Uterus (tissue), 4 donors: ENCODE data around the gene GIPC3. TPM values are rescaled to one million over a fixed set of nuclear protein-coding genes. Genes with fewer than 3 reads are reported as not detected.

ENCODE experiments used
- DNase-seq, 2 donors: peaks; one replicate each; pipeline ENCODE4 v3.0.0-alpha.2; 2019 to 2020
- H3K27ac ChIP-seq, 2 donors: fragments of 200-600 bp; sonication (generic); 1 replicate in 1 of 2; 2 replicates in 1 of 2; pipeline ENCODE4 v1.5.1; 2016 to 2018
- H3K27me3 ChIP-seq, 2 donors: fragments of 200-600 bp; sonication (generic); one replicate each; pipeline ENCODE4 v1.5.1; 2018 to 2019; ENCODE audit warnings: control low read depth in 1 of 2
- H3K36me3 ChIP-seq, 2 donors: fragments of 200-600 bp; sonication (generic); one replicate each; pipeline ENCODE4 v1.5.1; 2019; ENCODE audit warnings: control low read depth in 1 of 2
- H3K4me1 ChIP-seq, 2 donors: fragments of 200-600 bp; sonication (generic); one replicate each; pipeline ENCODE4 v1.5.1; 2018 to 2019; ENCODE audit warnings: control low read depth in 1 of 2
- H3K4me3 ChIP-seq, 2 donors: fragments of 200-600 bp; sonication (generic); 1 replicate in 1 of 2; 2 replicates in 1 of 2; pipeline ENCODE4 v1.5.1; 2018 to 2019; ENCODE audit warnings: mild to moderate bottlenecking in 1 of 2
- H3K9me3 ChIP-seq, 2 donors: fragments of 200-600 bp; sonication (generic); one replicate each; pipeline ENCODE4 v1.5.1; 2019; ENCODE audit warnings: control low read depth in 1 of 2
- POLR2A ChIP-seq, 2 donors: fragments of 450-650 bp; IDR thresholded peaks; one replicate each; pipeline ENCODE4 v1.6.1; 2016; ENCODE audit warnings: antibody characterized with exemption in 2 of 2, mild to moderate bottlenecking in 1 of 2, moderate library complexity in 1 of 2
- intact Hi-C: fragments of 100-400 bp; cut with DNase I; formaldehyde crosslinking; loops from one replicate; pipeline ENCODE4 v1.15.1; 2023; ENCODE audit warnings: low total_unique reads
- total RNA-seq, 4 donors: library from RNA; depleted of rRNA in 3 of 4; stranded (reverse); fragments of >200 nt in 3 of 4; gene quantifications; one replicate each; pipeline versions ENCODE4 v1.1.0 to v1.2.4, GENCODE V29; 2014 to 2023
- TF ChIP-seq, protein P1 (sequence below), 4 experiments: fragments of 200-600 bp in 2 of 4; fragments of 450-650 bp in 2 of 4; sonication (generic) in 2 of 4; IDR thresholded peaks; one replicate each; pipeline ENCODE4 v1.5.1; 2016 to 2019; ENCODE audit warnings: antibody characterized with exemption in 4 of 4, mild to moderate bottlenecking in 2 of 4, moderate library complexity in 1 of 4
- donor health status: DM: yes; HTN: yes; CAD: no.

Gene GIPC3
- total RNA-seq, 4 donors from 2014 or later, result 0.07 to 4.0 TPM; not detected in 2

GRCh38 chr19:3570606-3571011 is 14.7 kb upstream of the GIPC3 start:
- intact Hi-C loops, result no loop called here

GRCh38 chr19:3572132-3572854 is 13.0 kb upstream of the GIPC3 start:
- Histone ChIP-seq H3K36me3 (no peaks in the 10 kb centered on the region), H3K4me3 (peak overlapping the region; percentile 87 to 89), H3K27me3 (no peaks in the 10 kb centered on the region), H3K27ac (peak overlapping the region; percentile 42 to 62), H3K9me3 (no peaks in the 10 kb centered on the region), H3K4me1 (peaks cover 0 to 12% of the 10 kb centered on the region in 2 donors)
- peak; percentile 99 to 100 for DNase-seq
- TF ChIP-seq POLR2A (IDR thresholded peaks at IDR 0.05), result peak in 1 of 2 donors; percentile 14
- TF ChIP-seq, protein P1, sequence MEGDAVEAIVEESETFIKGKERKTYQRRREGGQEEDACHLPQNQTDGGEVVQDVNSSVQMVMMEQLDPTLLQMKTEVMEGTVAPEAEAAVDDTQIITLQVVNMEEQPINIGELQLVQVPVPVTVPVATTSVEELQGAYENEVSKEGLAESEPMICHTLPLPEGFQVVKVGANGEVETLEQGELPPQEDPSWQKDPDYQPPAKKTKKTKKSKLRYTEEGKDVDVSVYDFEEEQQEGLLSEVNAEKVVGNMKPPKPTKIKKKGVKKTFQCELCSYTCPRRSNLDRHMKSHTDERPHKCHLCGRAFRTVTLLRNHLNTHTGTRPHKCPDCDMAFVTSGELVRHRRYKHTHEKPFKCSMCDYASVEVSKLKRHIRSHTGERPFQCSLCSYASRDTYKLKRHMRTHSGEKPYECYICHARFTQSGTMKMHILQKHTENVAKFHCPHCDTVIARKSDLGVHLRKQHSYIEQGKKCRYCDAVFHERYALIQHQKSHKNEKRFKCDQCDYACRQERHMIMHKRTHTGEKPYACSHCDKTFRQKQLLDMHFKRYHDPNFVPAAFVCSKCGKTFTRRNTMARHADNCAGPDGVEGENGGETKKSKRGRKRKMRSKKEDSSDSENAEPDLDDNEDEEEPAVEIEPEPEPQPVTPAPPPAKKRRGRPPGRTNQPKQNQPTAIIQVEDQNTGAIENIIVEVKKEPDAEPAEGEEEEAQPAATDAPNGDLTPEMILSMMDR (IDR thresholded peaks at IDR 0.05), result no peak
- intact Hi-C loops, result no loop called here

More at GRCh38 chr19:3570606-3571011, 14.7 kb upstream of the GIPC3 start:
- Histone ChIP-seq H3K4me1 (peaks cover 0 to 6% of the 10 kb centered on the region in 2 donors), H3K36me3 (no peaks in the 10 kb centered on the region), H3K27me3 (no peaks in the 10 kb centered on the region), H3K27ac (no peak overlapping the region), H3K4me3 (no peak overlapping the region), H3K9me3 (no peaks in the 10 kb centered on the region)
- TF ChIP-seq POLR2A (IDR thresholded peaks at IDR 0.05), result no peak
- TF ChIP-seq, protein P1 (IDR thresholded peaks at IDR 0.05), result no peak
- no peak for DNase-seq

DNA sequence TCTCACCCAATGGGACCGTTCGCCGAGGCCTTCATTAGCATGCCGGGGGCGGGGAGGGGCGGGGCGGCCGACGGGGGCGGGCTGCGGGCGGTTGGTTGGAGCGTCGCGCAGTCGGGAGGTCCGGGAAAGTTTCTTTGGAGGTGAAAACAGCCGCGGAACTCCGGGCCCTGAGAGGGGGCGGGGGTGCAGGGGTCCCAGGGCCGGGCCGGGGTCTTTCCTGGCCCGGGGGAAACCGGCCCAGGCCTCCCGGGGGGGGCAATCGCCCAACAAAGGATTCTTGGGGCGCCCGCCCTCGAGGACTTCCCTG is 12.5 kb upstream of the GIPC3 start, which contains the start of gene HMG20B:
HMG20B (plus strand) TSS at position 90 of the 307 bp plus-strand sequence. CDS start 366 bp downstream, outside the sequence.
- Histone ChIP-seq H3K4me1 (peaks cover 0 to 12% of the 10 kb centered on the region in 2 donors), H3K9me3 (no peaks in the 10 kb centered on the region), H3K36me3 (no peaks in the 10 kb centered on the region), H3K4me3 (peak within 1 kb of the TSS; percentile 87 to 89), H3K27me3 (no peaks in the 10 kb centered on the region), H3K27ac (peak within 1 kb of the TSS; percentile 74 to 83)
- intact Hi-C loops, result no loop called here
- no peak for DNase-seq
- TF ChIP-seq, protein P1 (IDR thresholded peaks at IDR 0.05), result no peak
- TF ChIP-seq POLR2A (IDR thresholded peaks at IDR 0.05), result peak in 1 of 2 donors; percentile 18

- TF ChIP-seq, protein P1 (IDR thresholded peaks at IDR 0.05), result no peak
- no peak for TF ChIP-seq POLR2A (IDR thresholded peaks at IDR 0.05)
- intact Hi-C loops, result no loop called here
- DNase-seq, result peak in 1 of 2 donors; percentile 36
- no peaks in the 10 kb centered on the region for H3K27me3 ChIP-seq
- H3K27ac ChIP-seq, result peak overlapping the region; percentile 74 to 83
- peaks cover 0 to 12% of the 10 kb centered on the region in 2 donors for H3K4me1 ChIP-seq
- no peaks in the 10 kb centered on the region for H3K36me3 ChIP-seq
- no peaks in the 10 kb centered on the region for H3K9me3 ChIP-seq
- H3K4me3 ChIP-seq, result peak overlapping the region; percentile 87 to 89
Observed at GRCh38 chr19:3573162-3573857, 12.0 kb upstream of the GIPC3 start.
